GM21447 (cell line): ENCODE data around the gene FBXL14.

Experiments used
- ATAC-seq: cut with Tn5 transposase; IDR thresholded peaks from one replicate; pipeline ENCODE4 v1.9.1; 2021; ENCODE audit not compliant: unreplicated experiment

FBXL14 gene

DNA sequence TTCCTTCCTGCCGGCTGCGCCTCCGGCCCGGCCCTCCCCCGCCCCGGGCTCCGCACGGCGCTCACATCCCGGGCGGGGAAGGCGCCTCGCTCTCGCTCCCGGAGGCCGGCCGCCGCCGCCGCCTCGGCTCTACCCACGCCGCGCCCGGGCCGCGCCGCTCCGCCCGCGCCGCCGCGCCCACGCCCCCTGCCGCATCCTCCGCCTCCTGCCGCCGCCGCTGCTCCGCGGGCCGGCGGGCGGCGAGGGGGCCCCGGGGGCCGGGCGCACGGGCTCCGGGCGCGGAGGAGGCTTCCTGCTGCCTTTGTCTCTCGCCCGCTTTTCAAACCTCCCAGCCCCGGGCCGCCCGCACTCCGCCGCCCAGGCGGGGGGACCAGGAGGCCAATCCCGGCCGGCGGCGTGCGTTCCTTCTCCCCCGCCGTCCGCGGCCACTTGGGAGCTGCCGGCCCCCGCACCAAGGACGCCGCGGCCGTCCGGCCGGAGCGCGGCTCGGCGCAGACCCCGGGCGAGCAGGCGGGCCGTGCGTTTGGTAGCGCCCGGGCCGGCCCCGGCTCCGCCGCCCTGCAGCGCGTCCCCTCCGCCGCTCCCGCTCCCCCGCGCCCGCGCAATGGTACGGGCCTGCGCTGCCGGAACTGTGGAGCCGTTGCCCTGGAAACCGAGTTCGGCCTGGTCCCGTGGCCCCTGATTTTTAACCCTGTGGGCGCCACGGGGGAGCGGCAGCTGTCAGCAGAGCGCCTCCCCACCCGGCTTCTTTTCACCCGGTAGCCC lies at the start of gene FBXL14:
Gene FBXL14, minus strand, starts transcription at position 321 of the 765 bp plus-strand sequence. CDS start 515 bp downstream, outside the sequence.
- peak; percentile 52 for ATAC-seq

DNA sequence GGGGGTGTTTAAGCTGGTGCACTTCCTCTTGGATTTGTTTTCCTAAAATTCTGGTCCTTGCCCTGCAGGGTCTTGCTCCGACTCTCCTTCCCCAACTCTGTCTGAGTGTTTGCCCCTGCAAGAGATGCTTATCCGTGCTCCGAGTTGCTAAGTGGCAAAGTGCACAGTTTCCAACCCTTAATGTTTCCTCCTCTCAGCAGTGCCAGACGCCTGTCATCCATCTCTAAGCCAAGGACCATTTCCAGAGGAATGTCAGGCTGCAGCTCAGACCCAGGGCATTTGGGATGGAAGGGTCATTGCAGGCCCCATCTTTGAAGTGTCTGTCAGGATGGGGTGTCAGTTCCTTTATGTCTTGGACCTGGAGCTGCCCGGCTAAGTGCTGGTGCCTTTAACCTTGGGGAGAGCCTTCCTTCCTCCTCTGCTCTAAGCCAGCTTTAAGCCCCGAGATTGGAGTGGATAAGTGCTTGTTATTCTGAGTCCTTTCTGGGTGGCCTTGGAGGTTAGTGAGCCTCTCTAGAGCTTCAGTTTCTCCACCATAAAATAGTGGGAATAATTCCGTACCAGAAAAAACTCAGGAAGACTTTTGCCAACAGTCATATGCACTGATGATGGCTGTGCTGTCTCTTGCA lies 49.6 kb upstream of the FBXL14 start:
- ATAC-seq = no peak

- no peak for ATAC-seq
These were observed 48.7 kb upstream of the FBXL14 start for GRCh38 chr12:1643043-1643442.

DNA sequence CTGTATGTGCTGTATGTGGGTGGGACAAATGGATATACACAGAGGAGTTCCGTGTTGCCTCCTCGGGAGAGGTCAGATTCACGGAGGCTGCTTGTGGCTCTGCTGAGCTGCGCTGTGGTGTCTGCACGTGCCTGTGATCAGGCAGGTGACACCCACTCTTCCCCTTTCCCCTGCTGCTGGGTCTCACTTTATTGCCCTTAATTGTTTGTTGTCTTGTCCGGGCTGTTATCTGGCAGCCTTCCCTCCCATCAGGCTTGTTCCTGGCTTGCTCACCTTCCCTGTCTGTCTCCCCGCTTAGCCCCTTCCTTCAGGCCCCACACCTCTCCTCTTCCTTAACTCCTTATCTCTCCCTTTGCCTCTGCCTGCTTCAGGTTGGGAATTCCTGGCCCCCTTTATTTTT lies 48.1 kb upstream of the FBXL14 start:
- no peak for ATAC-seq

GRCh38 chr12:1640328-1641234 lies 46.2 kb upstream of the FBXL14 start:
- no peak for ATAC-seq

DNA sequence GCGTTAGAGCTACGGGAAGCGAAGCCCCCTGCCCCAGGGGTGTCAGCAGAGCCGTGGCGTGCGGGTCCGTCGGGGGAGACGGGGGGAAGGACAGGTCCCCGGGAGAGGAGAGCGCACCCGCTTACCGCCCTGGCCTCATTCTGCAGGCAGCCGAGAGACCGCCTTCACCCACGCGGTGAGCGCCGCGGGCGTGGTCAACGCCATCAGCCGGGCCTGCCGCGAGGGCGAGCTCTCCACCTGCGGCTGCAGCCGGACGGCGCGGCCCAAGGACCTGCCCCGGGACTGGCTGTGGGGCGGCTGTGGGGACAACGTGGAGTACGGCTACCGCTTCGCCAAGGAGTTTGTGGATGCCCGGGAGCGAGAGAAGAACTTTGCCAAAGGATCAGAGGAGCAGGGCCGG lies 45.2 kb upstream of the FBXL14 start:
- no peak for ATAC-seq

DNA sequence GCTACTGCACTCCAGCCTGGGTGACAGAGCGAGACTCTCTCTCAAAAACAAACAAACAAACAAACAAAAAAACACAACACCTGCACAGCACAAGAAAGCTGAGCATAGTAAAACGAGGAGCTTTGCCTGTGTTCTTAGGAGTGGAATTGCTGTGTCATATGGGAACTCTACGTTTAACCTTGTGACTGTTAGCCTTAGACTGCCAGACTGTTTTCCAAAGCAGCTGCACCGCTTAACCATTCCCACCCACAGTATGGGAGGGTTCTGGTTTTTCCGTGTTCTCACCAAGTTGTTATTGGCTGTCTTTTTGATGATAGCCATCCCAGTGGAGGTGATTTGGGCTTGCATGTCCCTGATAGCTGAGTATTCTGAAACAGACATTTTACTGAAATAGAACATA lies 43.8 kb upstream of the FBXL14 start:
- no peak for ATAC-seq

GRCh38 chr12:1635301-1636095 lies 41.1 kb upstream of the FBXL14 start:
- ATAC-seq = no peak

DNA sequence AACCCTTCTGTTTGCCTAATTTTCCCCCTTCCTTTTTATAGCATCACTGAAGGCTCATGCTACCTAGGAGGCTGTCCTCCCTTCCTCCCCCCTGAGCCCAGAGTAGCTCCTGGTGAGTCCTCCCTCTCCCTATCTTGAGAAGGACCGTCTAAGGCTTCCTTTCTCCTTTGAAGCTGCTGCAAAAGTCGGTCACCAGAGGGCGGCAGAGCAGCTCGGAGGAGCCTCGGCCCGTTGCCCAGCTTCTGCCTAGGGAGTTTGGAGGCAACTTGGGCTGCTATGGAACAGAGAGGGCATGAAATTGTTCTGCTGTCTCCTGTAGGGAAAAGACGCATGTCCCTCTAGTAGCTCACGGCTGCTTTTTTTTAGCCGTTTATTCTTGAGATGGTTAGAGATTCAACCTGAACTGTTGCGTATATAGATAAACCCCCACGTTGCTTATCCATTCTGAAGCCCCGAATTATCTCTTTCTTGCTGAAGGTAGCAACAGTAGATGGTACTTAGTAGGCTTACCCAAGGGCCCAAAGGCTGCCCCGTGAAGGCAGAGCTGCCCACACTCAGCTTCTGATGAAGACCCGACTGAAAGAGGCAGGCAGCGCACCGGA lies 40.3 kb upstream of the FBXL14 start:
- no peak for ATAC-seq

DNA sequence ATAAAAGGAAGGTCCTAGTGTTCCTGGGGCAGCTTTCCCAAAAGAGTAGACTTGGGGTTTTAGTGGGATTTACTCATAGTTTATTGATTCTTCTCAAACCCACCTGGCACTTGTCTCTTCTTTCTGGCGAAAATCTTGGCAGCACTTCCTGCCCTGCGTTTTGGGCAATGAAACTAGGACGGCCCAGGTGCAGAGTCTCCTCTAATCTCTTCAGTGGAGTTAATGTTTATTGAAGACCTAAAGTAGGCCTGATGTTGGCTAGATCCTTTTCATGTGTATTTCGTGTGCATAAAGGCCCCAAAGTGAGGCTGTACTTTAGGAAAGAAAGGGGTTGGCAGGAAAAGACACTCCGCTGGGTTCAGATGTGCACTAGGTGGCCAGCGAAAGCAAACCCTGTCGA lies 39.8 kb upstream of the FBXL14 start:
- ATAC-seq = no peak

DNA sequence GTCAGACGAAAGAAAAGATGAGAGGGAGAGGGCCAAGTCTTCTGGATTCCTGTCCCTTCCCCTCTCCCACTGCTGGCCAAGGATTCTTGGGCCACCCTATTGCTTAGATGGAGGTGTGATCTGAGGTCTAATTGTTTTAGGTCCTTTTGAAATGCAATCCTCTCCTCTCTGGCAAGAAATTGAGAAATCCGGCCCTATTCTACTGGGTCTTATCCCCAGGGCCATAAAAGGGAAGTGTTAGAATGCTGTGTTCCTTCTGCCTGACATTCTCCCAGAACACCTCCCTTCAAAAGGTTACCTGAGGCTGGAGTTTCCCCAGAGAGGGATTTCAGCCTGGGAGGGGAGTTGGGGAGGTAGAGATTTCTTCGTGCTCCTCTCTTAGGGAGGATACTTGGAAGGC lies 39.1 kb upstream of the FBXL14 start:
- no peak for ATAC-seq

- no peak for ATAC-seq
These were observed 38.3 kb upstream of the FBXL14 start for GRCh38 chr12:1632702-1633101.

DNA sequence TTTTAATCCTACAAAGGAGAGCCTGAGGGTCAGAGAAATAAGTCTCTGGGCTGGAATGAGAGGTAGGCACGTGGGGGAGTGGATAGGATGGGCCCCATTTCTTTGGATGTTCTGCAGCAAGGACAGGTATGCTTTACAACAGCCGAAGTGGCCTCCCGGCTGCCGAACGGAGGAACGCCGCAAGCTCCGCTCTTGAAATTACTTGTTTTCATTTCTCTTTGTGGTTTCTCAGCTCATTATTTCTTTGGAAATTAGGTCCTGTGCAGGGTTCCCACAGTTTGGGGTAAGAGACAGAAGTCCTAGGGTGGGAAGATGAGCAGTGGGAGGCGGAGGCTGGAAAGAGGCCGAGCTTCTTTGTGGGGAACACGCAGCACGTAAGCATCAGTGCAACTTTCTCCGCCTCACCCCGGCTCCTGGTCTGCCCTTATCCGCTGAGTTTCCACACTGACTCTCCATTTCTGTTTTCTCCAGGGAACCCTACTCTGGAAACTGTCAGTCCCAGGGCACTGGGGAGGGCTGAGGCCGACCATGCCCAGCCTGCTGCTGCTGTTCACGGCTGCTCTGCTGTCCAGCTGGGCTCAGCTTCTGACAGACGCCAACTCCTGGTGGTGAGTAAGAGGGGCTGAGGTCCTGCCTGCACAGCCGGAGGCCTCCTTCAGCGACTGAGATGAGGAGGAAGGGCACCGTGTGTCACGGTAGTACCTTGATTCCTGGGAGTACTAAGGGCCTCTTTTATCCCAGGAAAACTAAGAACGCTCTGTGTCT lies 36.6 kb upstream of the FBXL14 start:
- no peak for ATAC-seq

DNA sequence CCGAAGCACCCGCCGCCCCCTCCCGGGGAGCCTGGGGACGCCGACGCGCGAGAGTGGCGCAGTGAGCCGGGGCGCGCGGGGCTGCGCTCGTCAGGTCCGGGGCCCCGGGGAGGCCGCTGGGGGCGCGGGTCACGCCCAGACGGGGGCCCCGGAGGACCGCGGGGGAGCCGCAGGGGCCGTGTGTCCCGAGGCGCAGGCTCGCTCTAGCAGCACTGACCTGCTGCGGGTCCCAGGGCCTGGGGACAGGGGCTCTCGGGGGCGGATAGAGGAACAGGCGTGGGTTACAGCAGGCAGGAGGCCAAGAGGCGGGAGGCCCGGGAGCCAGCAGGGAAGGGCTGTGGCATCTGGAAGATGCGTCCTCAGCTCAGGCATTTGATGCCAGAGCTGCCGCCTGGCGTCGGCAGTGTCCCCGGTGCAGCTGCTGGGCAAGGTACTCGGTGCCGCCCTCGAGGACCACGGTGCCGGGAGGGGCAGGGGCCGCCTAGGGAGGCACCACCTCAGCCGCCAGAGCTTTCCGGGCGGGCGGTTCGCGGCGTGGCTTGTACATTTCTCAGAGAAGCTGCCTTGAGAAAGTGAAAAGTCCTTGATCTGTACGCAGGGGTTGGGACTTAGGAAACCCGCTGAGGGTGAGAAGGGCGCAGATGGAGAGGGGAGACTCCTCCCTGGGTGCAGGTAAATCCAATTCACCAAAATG lies 35.9 kb upstream of the FBXL14 start:
- no peak for ATAC-seq

DNA sequence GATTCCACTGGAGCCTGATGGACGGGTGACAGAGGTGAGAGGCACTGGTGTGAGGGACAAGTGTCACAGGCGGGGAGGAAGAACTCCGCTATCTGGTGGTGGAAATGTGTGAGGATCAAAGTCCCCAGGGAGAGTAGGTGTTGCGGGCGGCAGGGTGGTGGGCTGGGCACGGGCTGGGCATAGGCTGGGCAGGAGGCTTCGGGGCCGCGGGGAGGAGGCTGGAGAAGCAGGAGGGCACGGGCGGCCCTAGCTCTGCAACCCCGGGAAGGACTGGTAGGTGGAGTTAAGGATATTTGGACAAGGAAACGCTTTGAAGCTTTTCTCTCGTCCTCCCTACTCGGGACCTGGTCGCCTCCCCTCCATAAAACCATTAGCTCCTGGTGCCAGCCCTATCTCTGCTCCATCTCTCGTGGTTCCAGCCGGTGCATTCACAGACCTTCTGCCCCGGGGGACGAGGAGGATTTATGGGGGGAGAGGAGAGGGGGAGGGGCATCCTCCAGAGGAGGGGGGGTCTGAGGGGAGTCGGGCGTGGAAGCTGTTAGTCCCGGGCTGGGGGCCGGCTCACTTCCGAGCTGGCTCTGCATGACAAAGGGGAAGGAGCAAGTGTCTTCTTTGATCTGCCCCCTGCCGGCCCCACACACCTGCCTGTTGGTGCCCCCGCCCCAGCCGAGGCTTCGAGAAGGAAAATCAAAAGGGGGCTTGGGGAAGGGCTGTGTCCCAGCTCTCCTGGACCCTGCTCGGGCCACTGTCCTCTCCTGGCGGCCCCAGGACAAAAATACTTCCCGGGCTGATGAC lies 35.2 kb upstream of the FBXL14 start:
- ATAC-seq = no peak

DNA sequence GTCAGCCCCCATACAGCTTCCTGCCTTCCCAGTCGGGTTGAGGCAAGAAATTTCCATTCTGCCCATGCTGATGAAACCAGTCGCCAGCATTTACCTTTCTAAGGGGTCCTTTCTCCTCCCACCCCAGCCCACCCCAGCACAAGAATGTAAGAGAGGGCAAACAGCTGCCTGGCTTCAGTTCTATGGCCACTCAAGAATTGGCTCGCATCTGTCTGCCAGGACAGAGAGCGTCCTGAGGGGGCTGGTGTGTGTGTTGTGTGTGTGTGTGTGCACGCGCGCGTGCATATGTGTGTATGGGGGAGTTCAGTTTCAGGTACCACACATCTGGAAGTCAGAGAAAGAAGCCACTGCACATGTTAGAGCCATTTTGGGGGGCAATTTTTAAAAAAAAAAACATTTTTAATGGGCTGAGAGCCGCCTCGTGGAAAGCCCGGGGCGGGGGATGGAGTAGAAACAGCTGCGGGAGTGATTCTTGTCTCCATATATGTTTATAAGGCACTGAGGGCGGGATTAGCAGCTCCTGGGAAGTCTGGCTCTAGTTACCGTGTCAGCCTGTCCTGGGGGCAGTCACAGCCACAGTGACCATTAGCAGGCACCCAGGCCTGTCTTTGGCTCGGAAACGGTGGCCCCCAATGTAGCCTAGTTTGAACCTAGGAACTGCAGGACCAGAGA lies 34.4 kb upstream of the FBXL14 start, which contains the start of gene WNT5B:
Gene WNT5B, plus strand, starts transcription at position 566 of the 672 bp plus-strand sequence. CDS start 2,124 bp downstream, outside the sequence.
- no peak for ATAC-seq

DNA sequence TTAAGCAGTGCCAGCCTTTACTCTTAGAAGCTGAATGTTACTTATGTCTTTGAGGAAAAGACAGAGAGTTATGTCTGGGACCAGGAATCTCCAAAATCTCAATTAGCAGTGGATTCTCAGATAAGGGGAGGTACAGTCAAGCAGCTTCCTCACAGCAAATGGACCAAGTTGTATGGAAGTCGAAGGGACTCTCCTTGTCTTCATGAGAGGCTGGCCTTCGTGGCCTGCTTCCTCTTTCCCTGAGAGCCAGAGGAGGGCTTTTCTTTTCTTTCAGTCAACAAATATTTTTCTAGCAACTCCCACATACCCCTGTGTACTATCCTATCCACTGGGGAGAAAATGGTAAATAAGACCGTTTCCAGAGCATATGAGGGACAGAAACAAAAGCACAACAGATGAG lies 28.0 kb upstream of the FBXL14 start:
- ATAC-seq = no peak

GRCh38 chr12:1620092-1620491 lies 25.7 kb upstream of the FBXL14 start:
- ATAC-seq = no peak
